ENCODE data around the gene GNPTAB. TPM values are rescaled to one million over a fixed set of nuclear protein-coding genes. Genes with fewer than 3 reads are reported as not detected.

Gene GNPTAB
- total and polyA plus RNA-seq, 2 of the 13 experiments (the other 11 are each of a cell fraction or from before 2014, with no cell fraction given): 13.6 to 19.4 TPM

GRCh38 chr12:101696251-101697196, 134.2 kb downstream of the GNPTAB start (continued):
- TF ChIP-seq FOXO4 (CRISPR knock-in tag; conservative IDR thresholded peaks at IDR 0.05) (no peak), CAMTA2 (CRISPR knock-in tag; IDR thresholded peaks at IDR 0.05; ENCODE audit: borderline replicate concordance) (no peak), MBNL3 (CRISPR knock-in tag; conservative IDR thresholded peaks at IDR 0.05) (no peak), KMT2A (CRISPR knock-in tag; IDR thresholded peaks at IDR 0.05) (peak; percentile 57; the same call in 1 of the 2 replicates), SOX13 (IDR thresholded peaks at IDR 0.05) (no peak), SOX13 (CRISPR knock-in tag; conservative IDR thresholded peaks at IDR 0.05 in 1 of 2, IDR thresholded peaks at IDR 0.05 in 1 of 2) (peak in 1 of 2 experiments; percentile 66; a peak in 2 of 4 replicates), ZNF740 (CRISPR knock-in tag; IDR thresholded peaks at IDR 0.05) (no peak), CREB1 (IDR thresholded peaks at IDR 0.05) (no peak), CREB1 (CRISPR knock-in tag; IDR thresholded peaks at IDR 0.05) (no peak), ZNF597 (CRISPR knock-in tag; IDR thresholded peaks at IDR 0.05) (no peak), ZNF569 (CRISPR knock-in tag; IDR thresholded peaks at IDR 0.05; ENCODE audit: borderline replicate concordance) (no peak), ZBTB8A (CRISPR knock-in tag; IDR thresholded peaks at IDR 0.05; ENCODE audit: borderline replicate concordance, low read depth) (no peak), REPIN1 (CRISPR knock-in tag; IDR thresholded peaks at IDR 0.05; ENCODE audit: borderline replicate concordance, low read depth) (0 out of 2 replicates have a peak, but pooled peaks have one; percentile 21), NR2F1 (CRISPR knock-in tag; IDR thresholded peaks at IDR 0.05) (peak in 1 of 2 experiments; percentile 18; a peak in 1 of 4 replicates), SP140L (CRISPR knock-in tag; IDR thresholded peaks at IDR 0.05; ENCODE audit: borderline replicate concordance) (no peak), CENPBD1 (CRISPR knock-in tag; IDR thresholded peaks at IDR 0.05; ENCODE audit: borderline replicate concordance, low read depth) (no peak), NR2F2 (IDR thresholded peaks at IDR 0.05; ENCODE audit: borderline replicate concordance, low read depth) (peak; percentile 37; the same call in 1 of the 2 replicates), ZFP1 (CRISPR knock-in tag; IDR thresholded peaks at IDR 0.05) (no peak), MNT (IDR thresholded peaks at IDR 0.05) (peak; percentile 36), ZNF18 (CRISPR knock-in tag; IDR thresholded peaks at IDR 0.05; ENCODE audit: insufficient replicate concordance) (no peak), ZKSCAN1 (IDR thresholded peaks at IDR 0.05; ENCODE audit: low read length) (no peak), SOX5 (CRISPR knock-in tag; IDR thresholded peaks at IDR 0.05; ENCODE audit: borderline replicate concordance) (peak; percentile 71)
